Psoas muscle (tissue), 8 donors: ENCODE results near the gene COPG2. TPM values are rescaled to one million over a fixed set of nuclear protein-coding genes. Genes with fewer than 3 reads are reported as not detected.

ENCODE experiments used
- ATAC-seq, 4 donors: fragments of 200-7000 bp; cut with Tn5 transposase; one replicate each; pipeline ENCODE4 v1.9.1; 2020; ENCODE audit warnings: moderate library complexity in 3 of 4, mild to moderate bottlenecking in 2 of 4
- DNase-seq, 2 donors: peaks; one replicate each; pipeline ENCODE4 v3.0.0-alpha.2; 2020
- H3K27ac ChIP-seq: fragments of 200-600 bp; one replicate; pipeline ENCODE4 v1.8.0; 2022
- H3K27me3 ChIP-seq, 3 donors: fragments of 200-600 bp in 1 of 3; one replicate each; pipeline versions ENCODE4 v1.6.1 to v1.8.0; 2013 to 2022; ENCODE audit warnings: low read length in 2 of 3, mild to moderate bottlenecking in 2 of 3, moderate library complexity in 1 of 3; ENCODE audit not compliant: insufficient read depth in 3 of 3
- H3K36me3 ChIP-seq, 2 donors: fragments of 200-600 bp in 1 of 2; one replicate each; pipeline versions ENCODE4 v1.6.1 to v1.8.0; 2013 to 2022; ENCODE audit warnings: low read depth in 1 of 2, mild to moderate bottlenecking in 1 of 2, moderate library complexity in 1 of 2; ENCODE audit not compliant: insufficient read depth in 1 of 2
- H3K4me1 ChIP-seq: fragments of 200-600 bp; one replicate; pipeline ENCODE4 v1.8.0; 2022
- H3K4me3 ChIP-seq: fragments of 200-600 bp; one replicate; pipeline ENCODE4 v1.8.0; 2022; ENCODE audit warnings: mild to moderate bottlenecking
- H3K9me3 ChIP-seq: fragments of 200-600 bp; one replicate; pipeline ENCODE4 v1.8.0; 2022
- CTCF ChIP-seq: fragments of 200-600 bp; IDR thresholded peaks from one replicate; pipeline ENCODE4 v1.8.0; 2022; ENCODE audit warnings: antibody characterized with exemption
- WGBS, 3 donors: extraction: QIAGEN DNeasy Blood & Tissue Kit; methylation state at CpG; one replicate each; pipeline versions ENCODE4 v1.1.6 to v1.1.7; 2013; 5-methylcytosine and 5-hydroxymethylcytosine counted together
- intact Hi-C, 2 donors: fragments of 100-400 bp; cut with DNase I; formaldehyde crosslinking; loops; one replicate each; pipeline versions ENCODE4 v1.11.0 to v1.14.2; 2022
- polyA plus RNA-seq, 3 donors: library from polyadenylated mRNA; stranded (reverse); fragments of 200-250 nt; gene quantifications; one replicate each; pipeline ENCODE4 v1.2.3, GENCODE V29; 2013
- total RNA-seq, 4 donors: library from RNA; stranded (reverse); fragmentation: NEBNext Ultra II Directional in 2 of 4; extraction: Animal tissue kit (Norgen Biotek cat#: 25700) in 2 of 4; gene quantifications; one replicate each; pipeline versions ENCODE4 v1.2.1 to v1.2.4, GENCODE V29; 2021 to 2023
- donor health status: healthy with polysubstance abuse.
- donor health status: DM: no; HTN: no; CAD: no; lungs with moderate emphysema.
- donor health status: Bipolar disorder and iron deficiency.
- donor health status: healthy.
- donor health status: DM: yes; HTN: yes; CAD: no.
- donor health status: DM: no; HTN: no; CAD: no.
- donor health status: DM: no; HTN: no; CAD: no.
- donor health status: DM: yes; HTN: yes; CAD: no.

The COPG2 gene
- total and polyA plus RNA-seq, 7 donors, result 9.6 to 21.5 (median 13.2) TPM

- Histone ChIP-seq H3K36me3 (no peaks in the 10 kb centered on the region), H3K4me3 (no peak overlapping the region), H3K27ac (no peak overlapping the region), H3K27me3 (no peaks in the 10 kb centered on the region), H3K4me1 (no peaks in the 10 kb centered on the region), H3K9me3 (no peaks in the 10 kb centered on the region)
- DNase-seq (no peak), ATAC-seq (no peak)
- no peak for TF ChIP-seq CTCF
- 96 to 100% (median 97%) methylated on average over 1 of the region's 1 CpG for WGBS, 3 donors
- intact Hi-C loops, result no loop called here
Measured at GRCh38 chr7:130639388-130639787, 29.2 kb downstream of the COPG2 start.

- ATAC-seq (no peak), DNase-seq (no peak)
Measured at GRCh38 chr7:130632111-130632510, 36.4 kb downstream of the COPG2 start.

GRCh38 chr7:130628901-130629300, 39.6 kb downstream of the COPG2 start:
- TF ChIP-seq CTCF, result no peak
- no peak overlapping the region for H3K4me3 ChIP-seq
- intact Hi-C loops, result no loop called here

More at GRCh38 chr7:130632111-130632510, 36.4 kb downstream of the COPG2 start:
- no peak overlapping the region for H3K4me3 ChIP-seq
- H3K9me3 ChIP-seq, result peaks cover 8% of the 10 kb centered on the region
- H3K36me3 ChIP-seq, result no peaks in the 10 kb centered on the region
- intact Hi-C loops, result no loop called here
- H3K27me3 ChIP-seq, result no peaks in the 10 kb centered on the region
- no peak overlapping the region for H3K27ac ChIP-seq
- TF ChIP-seq CTCF, result no peak
- no peaks in the 10 kb centered on the region for H3K4me1 ChIP-seq

GRCh38 chr7:130627775-130628174, 40.8 kb downstream of the COPG2 start:
- peaks cover 8% of the 10 kb centered on the region for H3K9me3 ChIP-seq
- DNase-seq (no peak), ATAC-seq (no peak)
- H3K36me3 ChIP-seq, result no peaks in the 10 kb centered on the region
- 96 to 97% (median 97%) methylated on average over 4 of the region's 4 CpGs for WGBS, 3 donors
- H3K27ac ChIP-seq, result no peak overlapping the region
- H3K4me3 ChIP-seq, result no peak overlapping the region
- intact Hi-C loops, result no loop called here
- TF ChIP-seq CTCF, result no peak
- H3K4me1 ChIP-seq, result no peaks in the 10 kb centered on the region
- no peaks in the 10 kb centered on the region for H3K27me3 ChIP-seq

More at GRCh38 chr7:130628901-130629300, 39.6 kb downstream of the COPG2 start:
- Histone ChIP-seq H3K4me1 (no peaks in the 10 kb centered on the region), H3K27ac (no peak overlapping the region), H3K27me3 (no peaks in the 10 kb centered on the region), H3K9me3 (peaks cover 8% of the 10 kb centered on the region), H3K36me3 (no peaks in the 10 kb centered on the region)
- 98 to 100% (median 100%) methylated on average over 1 of the region's 1 CpG for WGBS, 3 donors
- no peak for DNase-seq
- no peak for ATAC-seq

GRCh38 chr7:130622866-130623265, 45.7 kb downstream of the COPG2 start:
- DNase-seq (no peak), ATAC-seq (no peak)
- H3K27ac ChIP-seq, result no peak overlapping the region
- intact Hi-C loops, result no loop called here
- 87 to 96% (median 93%) methylated on average over 2 of the region's 2 CpGs for WGBS, 3 donors
- H3K36me3 ChIP-seq, result no peaks in the 10 kb centered on the region
- peaks cover 15% of the 10 kb centered on the region for H3K9me3 ChIP-seq
- no peak overlapping the region for H3K4me3 ChIP-seq
- H3K27me3 ChIP-seq, result no peaks in the 10 kb centered on the region
- no peaks in the 10 kb centered on the region for H3K4me1 ChIP-seq
- TF ChIP-seq CTCF, result no peak
